ENCODE data around the gene CITED2. TPM values are rescaled to one million over a fixed set of nuclear protein-coding genes. Genes with fewer than 3 reads are reported as not detected.
A peak's percentile ranks its signal among the peaks of the same experiment; 100 is the strongest.

The CITED2 gene
- total RNA-seq, 1 experiment from 2014 or later: 365 TPM

DNA sequence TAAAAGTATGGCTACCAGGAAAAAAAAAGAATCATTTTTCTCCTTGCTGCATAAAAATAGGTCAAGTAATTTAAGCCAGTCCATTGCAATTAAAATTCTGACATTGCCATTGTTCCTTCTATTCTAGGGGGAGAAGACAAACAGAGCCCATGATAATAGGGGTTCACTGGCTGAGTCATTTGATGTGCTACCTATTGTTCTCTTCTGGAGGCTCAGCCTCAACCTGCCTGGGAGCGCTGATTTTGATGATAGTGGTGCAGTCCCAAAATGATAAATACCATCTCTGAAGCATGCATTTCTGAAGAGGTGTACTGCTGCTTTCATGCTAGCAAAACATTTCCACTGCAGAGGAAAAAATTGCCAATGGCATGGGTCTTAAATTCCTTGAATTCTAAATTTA is 5.8 kb downstream of the CITED2 start:
- no TSS peak for BruUV-seq (replicated peaks)
- TF ChIP-seq, protein P1, sequence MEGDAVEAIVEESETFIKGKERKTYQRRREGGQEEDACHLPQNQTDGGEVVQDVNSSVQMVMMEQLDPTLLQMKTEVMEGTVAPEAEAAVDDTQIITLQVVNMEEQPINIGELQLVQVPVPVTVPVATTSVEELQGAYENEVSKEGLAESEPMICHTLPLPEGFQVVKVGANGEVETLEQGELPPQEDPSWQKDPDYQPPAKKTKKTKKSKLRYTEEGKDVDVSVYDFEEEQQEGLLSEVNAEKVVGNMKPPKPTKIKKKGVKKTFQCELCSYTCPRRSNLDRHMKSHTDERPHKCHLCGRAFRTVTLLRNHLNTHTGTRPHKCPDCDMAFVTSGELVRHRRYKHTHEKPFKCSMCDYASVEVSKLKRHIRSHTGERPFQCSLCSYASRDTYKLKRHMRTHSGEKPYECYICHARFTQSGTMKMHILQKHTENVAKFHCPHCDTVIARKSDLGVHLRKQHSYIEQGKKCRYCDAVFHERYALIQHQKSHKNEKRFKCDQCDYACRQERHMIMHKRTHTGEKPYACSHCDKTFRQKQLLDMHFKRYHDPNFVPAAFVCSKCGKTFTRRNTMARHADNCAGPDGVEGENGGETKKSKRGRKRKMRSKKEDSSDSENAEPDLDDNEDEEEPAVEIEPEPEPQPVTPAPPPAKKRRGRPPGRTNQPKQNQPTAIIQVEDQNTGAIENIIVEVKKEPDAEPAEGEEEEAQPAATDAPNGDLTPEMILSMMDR (conservative IDR thresholded peaks at IDR 0.05; ENCODE audit: low read depth, low read length): no peak
- TF ChIP-seq EZH2 (IDR thresholded peaks at IDR 0.05; ENCODE audit: borderline replicate concordance, low read depth, low read length, poor library complexity, severe bottlenecking): no peak
- Histone ChIP-seq H3K27ac (ENCODE audit: low read depth, low read length, poor library complexity, severe bottlenecking) (peak overlapping the region; percentile 96), H3K4me3 (ENCODE audit: low read depth, low read length, poor library complexity, severe bottlenecking) (peak overlapping the region; percentile 87), H3K36me3 (ENCODE audit: insufficient read depth, low read length, poor library complexity, severe bottlenecking) (peaks cover 38% of the 10 kb centered on the region), H3K9me3 (ENCODE audit: low read depth, low read length, poor library complexity, severe bottlenecking) (no peaks in the 10 kb centered on the region), H3K4me1 (ENCODE audit: insufficient read depth, low read length, poor library complexity, severe bottlenecking) (peaks cover 46% of the 10 kb centered on the region), H3K27me3 (replicated peaks; ENCODE audit: insufficient read depth, low read depth, low read length, poor library complexity) (no peaks in the 10 kb centered on the region)
- peak; percentile 49 for DNase-seq (ENCODE audit: low spot score)
- POLR2A ChIA-PET (ENCODE audit: low non-redundant PET): interaction anchor here (0.9 kb wide), 1 partner anchor 724 kb away, joined by 4 read pairs; no protein-coding TSS in a partner anchor
- intact Hi-C loops (cut with micrococcal nuclease; ENCODE audit: unreplicated experiment): loop anchor here (1.0 to 10.0 kb wide), 6 partner anchors 384 to 1072 kb away; partner anchors contain the start of gene REPS1
- CTCF ChIA-PET: interaction anchor here (0.7 kb wide), 1 partner anchor 13 kb away, joined by 5 read pairs; no protein-coding TSS in a partner anchor

GRCh38 chr6:139367810-139368351 is 6.6 kb downstream of the CITED2 start:
- intact Hi-C loops (cut with micrococcal nuclease; ENCODE audit: unreplicated experiment): loop anchor here (2.0 to 10.0 kb wide), 5 partner anchors 383 to 1073 kb away; partner anchors contain the start of gene REPS1
- DNase-seq (ENCODE audit: low spot score): peak; percentile 83
- peak overlapping the region; percentile 96 for H3K27ac ChIP-seq (ENCODE audit: low read depth, low read length, poor library complexity, severe bottlenecking)
- TF ChIP-seq EZH2 (IDR thresholded peaks at IDR 0.05; ENCODE audit: borderline replicate concordance, low read depth, low read length, poor library complexity, severe bottlenecking): no peak
- TF ChIP-seq, protein P1 (conservative IDR thresholded peaks at IDR 0.05; ENCODE audit: low read depth, low read length): no peak
- peak overlapping the region; percentile 14 for H3K4me3 ChIP-seq (ENCODE audit: low read depth, low read length, poor library complexity, severe bottlenecking)
- H3K36me3 ChIP-seq (ENCODE audit: insufficient read depth, low read length, poor library complexity, severe bottlenecking): peaks cover 30% of the 10 kb centered on the region
- no peaks in the 10 kb centered on the region for H3K27me3 ChIP-seq (replicated peaks; ENCODE audit: insufficient read depth, low read depth, low read length, poor library complexity)
- CTCF ChIA-PET: interaction anchor here (0.7 kb wide), 1 partner anchor 14 kb away, joined by 5 read pairs; no protein-coding TSS in a partner anchor
- POLR2A ChIA-PET (ENCODE audit: low non-redundant PET): interaction anchor here (0.9 kb wide), 1 partner anchor 724 kb away, joined by 4 read pairs; no protein-coding TSS in a partner anchor
- H3K4me1 ChIP-seq (ENCODE audit: insufficient read depth, low read length, poor library complexity, severe bottlenecking): peaks cover 46% of the 10 kb centered on the region
- no TSS peak for BruUV-seq (replicated peaks)
- no peaks in the 10 kb centered on the region for H3K9me3 ChIP-seq (ENCODE audit: low read depth, low read length, poor library complexity, severe bottlenecking)

DNA sequence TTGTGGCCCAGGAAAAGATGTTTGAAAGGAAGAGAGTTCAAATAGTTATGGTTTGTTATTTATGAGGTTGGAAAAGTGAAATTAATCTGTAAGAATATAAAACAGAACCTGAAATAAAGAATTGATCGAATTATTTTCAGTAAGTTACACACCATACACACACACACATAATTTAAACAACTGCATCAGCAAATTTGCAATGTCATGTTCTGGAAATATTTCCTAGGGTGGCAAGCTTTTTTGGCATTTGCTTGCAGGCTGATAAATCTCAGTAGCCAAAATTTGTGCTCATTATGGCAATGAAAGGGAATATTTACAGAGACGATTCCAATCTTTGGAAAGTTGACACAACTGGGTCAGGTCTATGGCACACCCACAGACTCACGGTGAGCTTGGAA is 9.5 kb downstream of the CITED2 start:
- H3K27me3 ChIP-seq (replicated peaks; ENCODE audit: insufficient read depth, low read depth, low read length, poor library complexity): no peaks in the 10 kb centered on the region
- peak overlapping the region; percentile 31 for H3K27ac ChIP-seq (ENCODE audit: low read depth, low read length, poor library complexity, severe bottlenecking)
- no TSS peak for BruUV-seq (replicated peaks)
- H3K4me1 ChIP-seq (ENCODE audit: insufficient read depth, low read length, poor library complexity, severe bottlenecking): peaks cover 37% of the 10 kb centered on the region
- ChIA-PET CTCF (interaction anchor here (0.9 to 1.8 kb wide), 4 partner anchors 146 to 549 kb away, joined by 3 to 21 read pairs (median 4); no protein-coding TSS in a partner anchor), POLR2A (ENCODE audit: low non-redundant PET) (no interaction called here)
- DNase-seq (ENCODE audit: low spot score): no peak
- no peaks in the 10 kb centered on the region for H3K9me3 ChIP-seq (ENCODE audit: low read depth, low read length, poor library complexity, severe bottlenecking)
- TF ChIP-seq EZH2 (IDR thresholded peaks at IDR 0.05; ENCODE audit: borderline replicate concordance, low read depth, low read length, poor library complexity, severe bottlenecking): no peak
- TF ChIP-seq, protein P1 (conservative IDR thresholded peaks at IDR 0.05; ENCODE audit: low read depth, low read length): no peak
- H3K36me3 ChIP-seq (ENCODE audit: insufficient read depth, low read length, poor library complexity, severe bottlenecking): peaks cover 1% of the 10 kb centered on the region
- intact Hi-C loops (cut with micrococcal nuclease; ENCODE audit: unreplicated experiment): loop anchor here (1.0 to 10.0 kb wide), 6 partner anchors 146 to 1248 kb away; partner anchors contain the start of gene REPS1
- no peak overlapping the region for H3K4me3 ChIP-seq (ENCODE audit: low read depth, low read length, poor library complexity, severe bottlenecking)

Measured in A673 (cell line).